LoVo (cell line): ENCODE measurements around the gene SH3GLB2.
A peak's percentile ranks its signal among the peaks of the same experiment; 100 is the strongest.

ENCODE experiments used
- DNase-seq: peaks from one replicate; pipeline ENCODE4 v3.0.0-alpha.2; 2016; ENCODE audit warnings: low spot score

The SH3GLB2 gene

DNA sequence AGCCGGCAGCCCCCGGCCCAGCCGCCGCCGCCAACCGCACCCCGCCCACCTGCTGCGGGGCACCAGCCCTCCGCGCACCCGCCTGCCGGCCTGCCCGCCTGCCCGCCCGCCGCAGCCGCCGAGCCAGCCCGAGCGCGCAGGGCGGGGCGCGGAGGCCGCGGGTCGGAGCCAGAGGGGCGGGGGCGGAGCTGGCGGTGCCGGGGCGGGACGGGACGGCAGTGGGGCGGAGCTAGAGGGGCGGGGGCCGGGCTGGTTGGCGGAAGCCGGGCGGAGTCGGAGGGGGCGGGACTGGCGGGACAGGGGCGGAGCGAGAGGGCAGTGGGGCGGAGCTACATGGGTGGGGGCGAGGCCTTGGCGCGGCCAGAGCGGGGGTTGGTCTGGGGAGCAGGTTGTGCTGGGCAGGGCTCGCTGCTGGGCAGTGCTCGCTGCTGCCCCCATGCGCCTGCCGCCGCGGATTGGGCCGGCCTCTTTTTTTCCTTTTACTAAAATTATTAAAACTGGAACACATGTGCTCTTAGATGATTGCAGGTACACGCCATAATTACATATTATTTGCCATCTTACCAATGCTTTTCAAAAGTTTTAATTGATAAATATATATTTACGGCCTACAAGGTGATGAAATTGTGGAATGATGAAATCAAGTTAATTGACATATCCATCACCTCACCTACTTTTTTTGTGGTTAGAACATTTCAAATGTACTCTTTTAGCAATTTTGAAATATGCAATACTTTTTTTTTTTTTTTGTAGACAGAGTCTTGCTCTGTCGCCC, at the start of gene SH3GLB2:
TSS of gene SH3GLB2 (minus strand) at position 140 of the 775 bp plus-strand sequence. CDS start 177 bp downstream, outside the sequence.
- DNase-seq: peak; percentile 95

DNA sequence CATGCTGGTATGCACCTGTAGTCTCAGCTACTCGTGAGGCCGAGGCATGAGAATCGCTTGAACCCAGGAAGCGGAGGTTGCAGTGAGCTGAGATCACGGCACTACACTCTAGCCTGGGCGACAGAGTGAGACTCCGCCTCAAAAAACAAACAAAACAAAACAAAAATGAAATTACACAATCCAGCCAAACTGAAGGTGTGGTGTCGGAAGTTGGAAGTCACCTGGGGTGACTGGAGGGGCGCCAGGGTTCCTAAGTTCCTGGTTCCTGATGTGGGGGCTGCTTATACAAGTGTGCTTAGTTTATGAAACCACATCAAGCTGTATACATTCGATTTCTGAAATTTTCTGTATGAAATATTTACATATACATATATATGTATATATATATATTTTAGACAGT, 49.1 kb upstream of the SH3GLB2 start:
- no peak for DNase-seq

DNA sequence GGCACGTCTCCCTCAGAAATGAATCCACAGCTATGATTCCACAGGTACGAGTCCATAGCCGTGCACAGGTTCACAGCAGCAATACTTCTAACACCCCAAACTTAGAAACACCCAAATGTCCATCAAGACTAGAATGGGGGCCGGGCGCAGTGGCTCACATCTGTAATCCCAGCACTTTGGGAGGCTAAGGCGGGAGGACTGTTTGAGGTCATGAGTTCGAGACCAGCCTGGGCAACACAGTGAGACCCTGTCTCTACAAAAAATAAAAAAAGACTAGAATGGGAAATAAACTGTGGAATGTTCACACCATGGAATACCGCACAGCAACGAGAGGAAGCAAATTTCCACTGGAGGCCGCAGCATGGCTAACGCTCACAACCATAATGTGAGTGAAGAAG, 48.5 kb upstream of the SH3GLB2 start:
- no peak for DNase-seq

GRCh38 chr9:129075996-129076639, 48.0 kb upstream of the SH3GLB2 start:
- DNase-seq: no peak

DNA sequence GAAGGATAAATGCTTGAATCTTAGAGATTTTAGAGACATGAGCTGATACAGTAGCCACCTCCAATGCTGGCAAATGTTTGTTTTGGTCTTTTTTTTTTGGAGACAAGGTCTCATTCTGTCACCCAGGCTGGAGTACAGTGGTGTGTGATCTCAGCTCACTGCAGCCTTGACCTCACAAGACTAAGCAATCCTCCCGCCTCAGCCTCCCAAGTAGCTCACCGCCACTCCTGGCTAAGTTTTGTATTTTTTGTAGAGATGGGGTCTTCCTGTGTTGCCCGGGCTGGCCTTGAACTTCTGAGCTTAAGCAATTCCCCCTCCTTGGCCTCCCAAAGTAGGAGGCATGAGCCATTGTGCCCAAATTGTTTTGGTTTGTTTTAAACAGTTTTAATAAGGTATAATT, 46.0 kb upstream of the SH3GLB2 start:
- no peak for DNase-seq

DNA sequence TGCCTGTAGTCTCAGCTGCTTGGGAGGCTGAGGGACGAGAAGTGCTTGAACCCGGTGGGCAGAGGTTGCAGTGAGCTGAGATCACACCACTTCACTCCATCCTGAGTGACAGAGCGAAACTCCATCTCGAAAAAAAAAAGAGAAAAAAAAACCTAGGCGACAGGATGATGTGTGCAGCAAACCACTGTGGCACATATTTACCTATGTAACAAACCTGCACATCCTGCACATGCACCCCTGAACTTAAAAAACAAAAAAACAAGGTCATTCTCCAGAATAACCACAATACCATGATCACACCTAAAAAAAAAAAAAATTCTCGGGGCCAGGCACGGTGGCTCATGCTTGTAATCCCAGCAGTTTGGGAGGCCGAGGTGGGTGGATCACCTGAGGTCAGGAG, 45.3 kb upstream of the SH3GLB2 start:
- DNase-seq: no peak

DNA sequence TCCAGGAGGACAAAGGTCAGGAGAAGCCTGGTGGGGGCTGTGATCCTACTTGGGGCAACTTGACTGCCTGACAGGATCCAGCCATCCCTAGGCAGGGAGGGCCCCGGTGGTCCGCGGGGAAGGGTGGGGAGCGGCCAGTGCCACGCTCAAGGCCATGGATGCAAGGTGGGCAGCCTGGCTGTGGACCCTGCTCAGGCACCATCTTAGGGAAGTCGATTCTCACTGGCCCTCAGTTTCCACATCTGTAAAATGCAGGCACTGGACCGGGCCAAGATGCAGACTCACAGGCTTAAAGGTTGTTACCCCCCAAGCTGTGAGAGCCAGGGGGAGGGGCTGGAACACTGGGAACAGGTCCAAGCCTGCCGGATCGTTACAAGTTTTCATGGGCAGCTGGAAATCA, 44.0 kb upstream of the SH3GLB2 start:
- no peak for DNase-seq

DNA sequence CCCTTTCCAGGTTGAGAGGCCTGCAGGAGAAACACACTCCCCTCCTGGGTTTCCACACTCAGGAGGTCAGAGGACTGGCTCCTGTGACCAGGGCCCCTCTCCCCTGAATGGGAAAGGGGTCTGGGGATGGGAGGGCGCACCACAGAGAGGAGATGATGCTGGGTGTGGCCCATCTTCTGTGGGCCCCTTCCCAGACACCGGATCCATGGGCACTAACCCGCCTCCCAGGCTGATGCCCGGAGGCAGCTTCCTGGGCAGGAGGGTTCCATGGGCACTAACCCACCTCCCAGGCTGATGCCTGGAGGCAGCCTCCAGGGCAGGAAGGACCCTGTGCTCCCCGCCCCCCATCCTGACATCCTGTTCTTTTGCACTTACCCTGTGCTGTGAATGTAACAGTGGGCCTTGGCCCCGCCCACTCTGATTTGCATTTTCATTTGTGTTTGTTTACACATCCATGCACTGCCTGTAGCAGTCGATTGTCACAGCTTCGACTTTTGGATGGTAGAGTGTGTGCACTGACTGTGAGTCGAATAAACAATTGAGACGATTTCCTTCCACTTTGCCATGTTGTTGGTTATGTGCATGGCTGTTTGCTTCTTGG, 43.5 kb upstream of the SH3GLB2 start:
- DNase-seq: no peak

DNA sequence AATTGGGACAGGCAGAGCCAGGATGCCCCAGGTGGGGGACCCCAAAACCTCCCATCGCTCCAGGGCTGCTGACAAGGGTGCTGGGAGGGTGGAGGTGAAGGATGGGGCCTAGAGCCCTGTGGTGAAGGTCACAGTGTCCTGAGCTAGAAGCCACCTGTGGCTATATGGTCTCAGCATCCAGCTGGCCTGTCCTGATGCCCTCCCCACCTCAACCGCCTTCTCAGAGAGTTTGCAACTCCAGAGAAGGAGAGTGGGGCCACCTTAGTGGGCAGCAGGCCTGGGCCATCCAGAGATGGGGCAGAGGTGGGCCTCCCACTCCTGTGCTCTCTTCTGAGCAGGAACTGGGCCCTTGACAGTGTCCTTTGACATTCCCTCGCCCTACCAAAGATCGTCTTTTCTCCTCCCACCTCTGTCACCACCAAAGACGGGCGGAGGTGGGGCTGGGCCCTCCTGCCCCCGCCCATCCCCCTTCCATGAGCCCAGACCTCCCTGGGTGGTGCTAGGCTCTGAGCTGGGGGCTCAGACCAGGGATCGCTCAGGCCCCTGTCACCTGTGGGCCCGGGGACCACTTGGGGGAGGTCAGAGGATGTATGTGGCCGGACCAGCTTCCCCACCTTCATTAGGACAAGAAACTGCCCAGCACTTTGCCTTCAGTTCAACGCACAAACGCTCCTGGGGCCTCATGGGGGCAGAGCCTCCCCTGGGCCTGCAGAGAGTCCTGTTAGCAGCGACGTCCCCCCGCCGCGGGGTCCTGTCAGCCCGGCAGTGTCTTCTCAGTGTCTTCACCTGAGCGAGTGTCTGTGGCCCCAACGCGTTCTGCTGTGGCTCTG, 42.8 kb upstream of the SH3GLB2 start:
- DNase-seq: no peak

GRCh38 chr9:129069862-129070641, 41.9 kb upstream of the SH3GLB2 start:
- no peak for DNase-seq

- no peak for DNase-seq
Measured at GRCh38 chr9:129068990-129069861, 41.1 kb upstream of the SH3GLB2 start.

DNA sequence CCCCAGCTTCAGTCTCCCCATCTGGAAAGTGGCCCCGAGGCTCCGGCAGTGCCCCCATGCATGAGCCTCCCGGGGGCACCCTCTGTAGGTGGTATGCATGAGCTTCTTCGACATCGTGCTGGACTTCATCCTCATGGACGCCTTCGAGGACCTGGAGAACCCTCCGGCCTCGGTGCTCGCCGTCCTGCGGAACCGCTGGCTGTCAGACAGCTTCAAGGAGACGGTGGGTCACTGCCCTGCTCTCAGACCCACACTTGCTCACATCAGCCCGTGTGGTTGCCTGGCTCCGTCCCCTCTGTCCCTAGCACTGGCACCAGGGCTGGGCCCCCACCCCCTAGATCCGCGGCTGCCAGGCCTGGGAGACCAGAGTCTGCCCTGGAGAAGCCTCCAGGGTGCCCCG, 40.0 kb upstream of the SH3GLB2 start:
- DNase-seq: no peak

- DNase-seq: no peak
Measured at GRCh38 chr9:129064499-129064908, 36.4 kb upstream of the SH3GLB2 start.

DNA sequence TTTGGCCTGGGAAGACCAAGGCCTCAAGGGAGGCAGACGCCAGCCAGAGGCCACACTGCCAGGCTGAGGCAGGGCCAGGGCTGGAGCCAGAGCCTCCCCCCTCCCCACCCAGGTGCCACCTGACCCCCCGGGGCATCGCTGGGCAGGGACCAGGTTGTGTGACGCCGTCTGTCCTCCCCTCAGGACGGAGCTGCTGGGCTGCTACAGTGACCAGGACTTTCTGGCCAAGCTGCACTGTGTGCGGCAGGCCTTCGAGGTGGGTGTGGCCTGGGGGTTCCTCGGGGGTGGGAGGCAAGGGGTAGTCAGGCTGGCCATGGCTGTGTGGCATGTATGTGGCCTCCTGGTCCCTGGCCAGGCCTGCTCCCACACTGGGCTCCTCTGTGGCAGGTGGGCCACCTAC, 34.9 kb upstream of the SH3GLB2 start:
- no peak for DNase-seq

GRCh38 chr9:129060991-129061390, 32.9 kb upstream of the SH3GLB2 start:
- no peak for DNase-seq

- no peak for DNase-seq
Measured at GRCh38 chr9:129059796-129060785, 32.0 kb upstream of the SH3GLB2 start.

DNA sequence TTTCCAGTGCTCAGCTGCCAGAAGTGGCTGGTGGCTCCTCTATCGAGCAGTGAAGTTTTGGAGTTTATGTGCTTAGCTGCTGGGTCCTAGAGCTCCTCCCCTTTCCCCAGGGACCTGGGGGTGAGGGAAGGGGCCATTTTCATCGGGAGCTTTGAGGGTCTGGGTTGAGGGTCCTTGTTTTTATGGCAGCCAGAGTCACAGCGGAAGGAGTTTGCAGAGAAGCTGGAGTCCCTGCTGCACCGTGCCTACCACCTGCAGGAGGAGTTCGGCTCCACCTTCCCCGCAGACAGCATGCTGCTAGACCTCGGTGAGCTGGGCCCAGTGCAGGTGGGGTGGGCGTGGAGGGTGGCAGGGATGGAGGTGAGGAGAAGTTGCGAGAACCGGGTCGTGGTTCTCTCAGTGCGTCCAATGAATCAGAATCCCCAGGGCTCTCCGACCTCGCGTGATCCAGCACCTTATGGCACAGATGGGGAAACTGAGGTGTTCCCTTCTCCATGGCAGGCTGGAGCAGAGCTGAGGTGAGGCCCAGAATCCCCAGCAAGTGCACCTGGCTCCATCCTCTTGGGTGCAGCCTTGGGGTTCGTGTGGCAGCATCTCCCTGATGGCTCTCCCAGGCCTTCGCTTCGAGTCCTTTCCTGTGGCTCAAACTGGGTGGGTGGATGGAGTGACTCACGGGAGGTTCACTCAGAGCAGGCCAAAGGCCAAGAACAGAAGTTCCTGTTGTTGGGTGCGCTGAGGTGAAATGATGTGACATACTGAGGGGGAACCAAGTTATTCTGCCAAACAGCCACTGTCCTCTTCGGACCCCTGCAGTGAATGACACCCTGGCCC, 31.0 kb upstream of the SH3GLB2 start:
- DNase-seq: no peak

GRCh38 chr9:129054163-129054851, 26.2 kb upstream of the SH3GLB2 start:
- no peak for DNase-seq
